Posterior cingulate gyrus (tissue), 11 donors: ENCODE data around the gene PIM1.
"Not testable (repeated sequence)": the region's sequence is repeated elsewhere in the genome, so short reads cannot be mapped to it uniquely, and the experiment has no call there.

Experiments
- DNase-seq, 10 donors: peaks; one replicate each; pipeline versions ENCODE4 v3.0.0 to v3.0.0-alpha.2; 2020 to 2021; ENCODE audit warnings: mixed read lengths in 3 of 10
- intact Hi-C: fragments of 100-400 bp; cut with DNase I; formaldehyde crosslinking; loops from one replicate; pipeline ENCODE4 v1.15.1; 2023

Gene PIM1

DNA sequence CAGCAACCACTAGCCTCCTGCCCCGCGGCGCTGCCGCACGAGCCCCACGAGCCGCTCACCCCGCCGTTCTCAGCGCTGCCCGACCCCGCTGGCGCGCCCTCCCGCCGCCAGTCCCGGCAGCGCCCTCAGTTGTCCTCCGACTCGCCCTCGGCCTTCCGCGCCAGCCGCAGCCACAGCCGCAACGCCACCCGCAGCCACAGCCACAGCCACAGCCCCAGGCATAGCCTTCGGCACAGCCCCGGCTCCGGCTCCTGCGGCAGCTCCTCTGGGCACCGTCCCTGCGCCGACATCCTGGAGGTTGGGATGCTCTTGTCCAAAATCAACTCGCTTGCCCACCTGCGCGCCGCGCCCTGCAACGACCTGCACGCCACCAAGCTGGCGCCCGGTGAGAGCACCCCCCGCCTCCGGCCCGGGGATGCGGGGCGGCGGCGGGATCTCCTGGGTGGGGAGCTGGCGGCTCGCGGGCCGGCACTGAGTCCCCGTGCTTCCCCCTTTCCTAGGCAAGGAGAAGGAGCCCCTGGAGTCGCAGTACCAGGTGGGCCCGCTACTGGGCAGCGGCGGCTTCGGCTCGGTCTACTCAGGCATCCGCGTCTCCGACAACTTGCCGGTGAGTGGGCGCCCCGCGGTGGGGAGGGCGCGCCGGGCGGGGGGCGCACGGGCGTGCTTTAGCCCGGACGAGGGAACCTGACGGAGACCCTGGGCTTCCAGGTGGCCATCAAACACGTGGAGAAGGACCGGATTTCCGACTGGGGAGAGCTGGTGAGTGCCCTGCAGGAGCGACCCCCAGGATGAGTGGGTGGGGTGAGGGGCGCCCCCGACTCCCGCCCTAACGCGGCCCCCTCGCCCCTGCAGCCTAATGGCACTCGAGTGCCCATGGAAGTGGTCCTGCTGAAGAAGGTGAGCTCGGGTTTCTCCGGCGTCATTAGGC is 585 bp downstream of the PIM1 start:
- DNase-seq, result peak in 8 of 10 donors; percentile 41 to 93 (median 56)
- intact Hi-C loops, result loop anchor here (5.0 to 10.0 kb wide), 2 partner anchors 286 to 403 kb away; partner anchors contain the start of gene C6orf89

DNA sequence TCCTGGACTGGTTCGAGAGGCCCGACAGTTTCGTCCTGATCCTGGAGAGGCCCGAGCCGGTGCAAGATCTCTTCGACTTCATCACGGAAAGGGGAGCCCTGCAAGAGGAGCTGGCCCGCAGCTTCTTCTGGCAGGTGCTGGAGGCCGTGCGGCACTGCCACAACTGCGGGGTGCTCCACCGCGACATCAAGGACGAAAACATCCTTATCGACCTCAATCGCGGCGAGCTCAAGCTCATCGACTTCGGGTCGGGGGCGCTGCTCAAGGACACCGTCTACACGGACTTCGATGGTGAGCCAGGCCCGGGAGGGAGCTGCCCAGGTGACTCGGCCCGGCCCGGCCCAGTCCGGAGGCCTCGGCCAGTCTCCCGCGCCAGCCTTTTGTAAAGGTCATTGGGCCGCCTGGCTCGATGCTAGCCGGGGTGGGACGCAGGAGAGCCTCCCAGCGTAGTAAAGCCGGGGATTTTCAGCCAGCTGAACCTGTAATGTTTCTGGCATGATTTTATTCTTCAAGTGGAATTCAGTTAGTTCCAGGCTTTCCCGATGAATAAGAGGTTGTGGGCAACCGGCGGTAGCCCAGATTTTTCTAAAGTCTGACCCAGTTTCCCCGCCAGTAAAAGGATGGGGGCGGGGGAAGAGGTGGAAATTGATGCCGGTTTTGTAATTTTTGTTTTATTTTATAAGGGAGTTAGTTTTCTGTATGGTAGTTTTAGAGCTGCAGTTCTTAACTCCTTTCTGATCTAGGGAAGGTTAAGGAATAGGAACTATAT is 1.4 kb downstream of the PIM1 start:
- DNase-seq, result peak; percentile 21 to 89 (median 42)
- intact Hi-C loops, result loop anchor here (5.0 to 10.0 kb wide), 2 partner anchors 287 to 404 kb away; partner anchors contain the start of gene C6orf89

DNA sequence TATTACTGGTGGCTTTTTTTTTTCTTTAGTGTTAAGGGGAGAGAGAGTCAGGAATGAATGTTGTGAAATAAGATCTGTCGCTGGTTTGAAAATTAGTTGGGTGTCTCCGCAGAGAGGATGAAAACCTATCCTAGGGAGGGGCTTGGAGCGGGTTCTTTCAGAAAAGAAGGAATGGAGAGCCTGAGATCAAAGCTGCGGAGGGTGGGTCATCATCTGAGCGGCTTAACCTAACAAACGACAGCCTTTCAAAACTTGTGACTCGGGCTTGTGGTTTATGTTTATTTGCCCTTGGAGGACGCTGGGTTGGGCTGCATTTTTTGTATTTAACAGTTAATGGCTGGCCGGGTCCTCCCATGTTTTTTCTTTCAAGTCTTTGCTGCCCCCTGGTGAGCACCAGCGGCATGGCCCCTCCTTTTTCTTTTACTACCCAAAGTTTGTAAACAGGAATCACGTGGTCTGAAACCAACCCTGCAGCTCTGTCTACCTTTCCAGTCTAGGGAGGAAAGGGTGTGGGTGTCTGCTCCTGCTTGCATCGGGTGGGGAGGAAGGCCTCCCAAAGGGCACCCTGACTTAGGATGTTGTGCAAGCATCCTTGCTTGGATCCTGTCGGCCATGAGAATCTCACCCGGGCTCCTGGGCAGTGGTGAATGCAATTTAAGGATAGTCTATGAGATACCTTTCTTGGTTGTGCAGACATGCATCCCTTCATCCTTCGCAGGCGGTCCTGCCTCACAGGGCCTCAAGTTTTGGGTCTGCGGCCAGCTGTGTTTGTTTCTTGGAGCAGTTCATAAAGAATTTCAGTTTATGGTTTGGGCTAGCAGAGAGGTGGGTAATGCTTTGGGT is 2.2 kb downstream of the PIM1 start:
- peak; percentile 79 to 97 (median 88) for DNase-seq
- intact Hi-C loops, result loop anchor here (1.0 to 10.0 kb wide), 5 partner anchors 121 to 405 kb away; partner anchors contain the start of genes C6orf89 and MTCH1

DNA sequence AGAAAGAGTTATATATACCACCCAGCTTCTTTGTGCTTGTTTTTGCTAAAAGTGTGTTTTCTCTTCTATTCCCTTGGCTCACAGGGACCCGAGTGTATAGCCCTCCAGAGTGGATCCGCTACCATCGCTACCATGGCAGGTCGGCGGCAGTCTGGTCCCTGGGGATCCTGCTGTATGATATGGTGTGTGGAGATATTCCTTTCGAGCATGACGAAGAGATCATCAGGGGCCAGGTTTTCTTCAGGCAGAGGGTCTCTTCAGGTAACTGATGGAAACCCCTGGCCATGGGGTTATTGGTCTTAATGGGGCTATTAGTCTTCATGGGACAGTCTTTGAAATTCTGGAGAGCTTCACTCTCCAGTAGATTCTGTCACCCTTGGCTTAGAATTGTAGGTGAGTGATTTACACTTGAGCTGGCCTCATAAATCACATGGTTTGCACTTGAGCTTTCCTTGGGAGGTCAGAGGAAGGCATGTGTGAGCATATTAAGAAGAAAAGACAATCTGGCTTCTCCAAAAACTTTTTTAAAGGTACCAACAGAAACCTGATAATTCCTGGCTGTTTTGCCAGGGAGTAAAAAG is 3.0 kb downstream of the PIM1 start:
- intact Hi-C loops, result loop anchor here (1.0 to 10.0 kb wide), 5 partner anchors 122 to 406 kb away; partner anchors contain the start of genes C6orf89 and MTCH1

GRCh38 chr6:37173493-37174195 is 3.7 kb downstream of the PIM1 start:
- intact Hi-C loops, result loop anchor here (5.0 to 10.0 kb wide), 2 partner anchors 289 to 406 kb away; partner anchors contain the start of gene C6orf89
- peak in 2 of 10 donors; percentile 17 to 80 for DNase-seq

More for the DNA sequence above, 3.0 kb downstream of the PIM1 start:
- DNase-seq, result no peak

DNA sequence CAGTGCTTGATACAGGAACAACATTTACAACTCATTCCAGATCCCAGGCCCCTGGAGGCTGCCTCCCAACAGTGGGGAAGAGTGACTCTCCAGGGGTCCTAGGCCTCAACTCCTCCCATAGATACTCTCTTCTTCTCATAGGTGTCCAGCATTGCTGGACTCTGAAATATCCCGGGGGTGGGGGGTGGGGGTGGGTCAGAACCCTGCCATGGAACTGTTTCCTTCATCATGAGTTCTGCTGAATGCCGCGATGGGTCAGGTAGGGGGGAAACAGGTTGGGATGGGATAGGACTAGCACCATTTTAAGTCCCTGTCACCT is 4.2 kb downstream of the PIM1 start:
- intact Hi-C loops, result loop anchor here (5.0 to 10.0 kb wide), 2 partner anchors 289 to 407 kb away; partner anchors contain the start of gene C6orf89

GRCh38 chr6:37174515-37175331 is 4.8 kb downstream of the PIM1 start:
- intact Hi-C loops, result loop anchor here (5.0 to 10.0 kb wide), 2 partner anchors 290 to 407 kb away; partner anchors contain the start of gene C6orf89
- DNase-seq, result peak in 1 of 10 donors; percentile 47

More for the DNA sequence above, 4.2 kb downstream of the PIM1 start:
- DNase-seq, result no peak

GRCh38 chr6:37175332-37176267 is 5.6 kb downstream of the PIM1 start:
- DNase-seq, result no peak
- intact Hi-C loops, result loop anchor here (10.0 kb wide), 1 partner anchor 291 kb away; the partner anchor contains the start of gene C6orf89

- intact Hi-C loops, result loop anchor here (10.0 kb wide), 1 partner anchor 292 kb away; the partner anchor contains the start of gene C6orf89
- no peak for DNase-seq
Observed at GRCh38 chr6:37176268-37177076, 6.5 kb downstream of the PIM1 start.

- intact Hi-C loops, result loop anchor here (10.0 kb wide), 1 partner anchor 293 kb away; the partner anchor contains the start of gene C6orf89
- no peak for DNase-seq
Observed at GRCh38 chr6:37177077-37177934, 7.4 kb downstream of the PIM1 start.

- intact Hi-C loops, result loop anchor here (10.0 kb wide), 1 partner anchor 293 kb away; the partner anchor contains the start of gene C6orf89
Observed at GRCh38 chr6:37177935-37178517, 8.1 kb downstream of the PIM1 start.

DNA sequence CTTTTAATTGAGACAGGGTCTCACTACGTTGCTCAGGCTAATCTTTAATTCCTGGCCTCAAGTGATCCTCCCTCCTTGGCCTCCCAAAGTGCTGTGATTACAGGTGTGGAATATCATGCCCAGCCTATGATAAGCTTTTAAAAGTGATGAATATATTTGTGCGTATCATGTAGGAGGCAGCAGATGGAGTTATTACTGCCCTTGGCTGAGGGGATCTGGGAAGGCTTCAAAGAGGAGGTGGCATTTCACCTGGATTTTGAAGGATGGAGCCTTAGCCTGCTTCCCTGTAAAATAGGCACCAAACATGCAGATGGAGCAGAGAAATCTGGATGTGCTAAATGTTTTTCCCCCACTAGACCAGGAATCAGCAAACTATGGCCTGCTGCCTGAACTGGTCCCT is 10.1 kb downstream of the PIM1 start:
- intact Hi-C loops, result no loop called here

More at GRCh38 chr6:37177935-37178517, 8.1 kb downstream of the PIM1 start:
- DNase-seq, result no peak

DNA sequence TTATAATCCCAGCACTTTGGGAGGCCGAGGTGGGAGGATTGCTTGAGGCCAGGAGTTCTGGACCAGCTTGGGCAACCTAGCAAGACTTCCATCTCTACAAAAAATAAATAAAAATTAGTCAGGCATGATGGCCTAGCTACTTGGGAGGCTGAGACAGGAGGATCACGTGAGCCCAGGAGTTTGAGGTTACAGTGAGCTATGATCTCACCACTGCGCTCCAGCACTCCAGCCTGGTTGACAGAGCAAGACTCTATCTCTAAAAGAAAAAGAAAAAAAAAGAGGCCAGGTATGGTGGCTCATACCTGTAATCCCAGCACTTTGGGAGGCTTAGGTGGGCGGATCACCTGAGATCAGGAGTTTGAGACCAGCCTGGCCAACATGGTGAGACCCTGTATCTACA is 10.7 kb downstream of the PIM1 start:
- intact Hi-C loops, DNase-seq: not testable (repeated sequence)

More for the DNA sequence above, 10.1 kb downstream of the PIM1 start:
- DNase-seq, result no peak
